Right cardiac atrium (tissue), 5 donors: ENCODE data around the gene CYP46A1. TPM values are rescaled to one million over a fixed set of nuclear protein-coding genes. Genes with fewer than 3 reads are reported as not detected.

Source experiments
- ATAC-seq, 2 donors: fragments of 200-7000 bp; cut with Tn5 transposase; one replicate each; pipeline versions ENCODE4 v1.8.0 to v1.9.1; 2020; ENCODE audit warnings: moderate library complexity in 2 of 2, mild to moderate bottlenecking in 1 of 2
- DNase-seq, 3 donors: peaks; one replicate each; pipeline ENCODE4 v3.0.0-alpha.2; 2020
- H3K27ac ChIP-seq: one replicate; pipeline ENCODE4 v1.5.1; 2013; ENCODE audit warnings: mild to moderate bottlenecking, low read length, control low read depth, moderate library complexity
- H3K27me3 ChIP-seq: one replicate; pipeline ENCODE4 v1.6.1; 2013; ENCODE audit not compliant: control insufficient read depth, insufficient read depth
- H3K4me1 ChIP-seq: one replicate; pipeline ENCODE4 v1.6.1; 2013; ENCODE audit warnings: low read length; ENCODE audit not compliant: control insufficient read depth, insufficient read depth
- H3K4me3 ChIP-seq: one replicate; pipeline ENCODE4 v1.5.1; 2013; ENCODE audit warnings: low read length, control low read depth
- H3K9me3 ChIP-seq: one replicate; pipeline ENCODE4 v1.6.1; 2013; ENCODE audit warnings: low read length; ENCODE audit not compliant: control insufficient read depth
- WGBS: extraction: QIAGEN DNeasy Blood & Tissue Kit; methylation state at CpG from one replicate; pipeline ENCODE4 v1.1.7; 2013; 5-methylcytosine and 5-hydroxymethylcytosine counted together
- intact Hi-C, 4 donors: fragments of 100-400 bp; cut with DNase I; formaldehyde crosslinking; loops; one replicate each; pipeline versions ENCODE4 v1.11.0 to v1.14.0; 2022 to 2023
- polyA plus RNA-seq: library from polyadenylated mRNA; stranded (reverse); fragments of 200-250 nt; gene quantifications from one replicate; pipeline ENCODE4 v1.2.3, GENCODE V29; 2013
- total RNA-seq, 4 donors: library from RNA; stranded (reverse); fragmentation: NEBNext Ultra II Directional; extraction: Animal tissue kit (Norgen Biotek cat#: 25700); gene quantifications; one replicate each; pipeline ENCODE4 v1.2.1, GENCODE V29; 2021
- donor health status: healthy with polysubstance abuse.
- donor health status: DM: no; HTN: yes; CAD: no.
- donor health status: DM: no; HTN: no; CAD: no.
- donor health status: DM: no; HTN: yes; CAD: no; lungs with severe emphysema.
- donor health status: DM: yes; HTN: yes; CAD: no.

CYP46A1 gene
- total and polyA plus RNA-seq, 5 donors, result 5.7 to 9.2 (median 7.6) TPM

GRCh38 chr14:99740411-99740810 lies 56.3 kb downstream of the CYP46A1 start:
- Histone ChIP-seq H3K4me3 (no peak overlapping the region), H3K4me1 (peaks cover 10% of the 10 kb centered on the region), H3K27me3 (no peaks in the 10 kb centered on the region), H3K27ac (peak overlapping the region; percentile 13), H3K9me3 (no peaks in the 10 kb centered on the region)
- peak in 2 of 3 donors; percentile 57 to 64 for DNase-seq
- WGBS, result 46% methylated on average over 10 of the region's 10 CpGs
- intact Hi-C loops, result loop anchor here in 1 of 4 donors (10.0 kb wide), 1 partner anchor 54 kb away; the partner anchor contains the start of gene EML1
- no peak for ATAC-seq

GRCh38 chr14:99741227-99741976 lies 57.3 kb downstream of the CYP46A1 start:
- intact Hi-C loops, result loop anchor here in 1 of 4 donors (10.0 kb wide), 1 partner anchor 53 kb away; the partner anchor contains the start of gene EML1
- WGBS, result 92% methylated on average over 14 of the region's 14 CpGs
- DNase-seq (peak in 2 of 3 donors; percentile 22 to 35), ATAC-seq (no peak)
- Histone ChIP-seq H3K27ac (peak overlapping the region; percentile 41), H3K4me3 (no peak overlapping the region), H3K27me3 (no peaks in the 10 kb centered on the region), H3K4me1 (peaks cover 17% of the 10 kb centered on the region), H3K9me3 (no peaks in the 10 kb centered on the region)

DNA sequence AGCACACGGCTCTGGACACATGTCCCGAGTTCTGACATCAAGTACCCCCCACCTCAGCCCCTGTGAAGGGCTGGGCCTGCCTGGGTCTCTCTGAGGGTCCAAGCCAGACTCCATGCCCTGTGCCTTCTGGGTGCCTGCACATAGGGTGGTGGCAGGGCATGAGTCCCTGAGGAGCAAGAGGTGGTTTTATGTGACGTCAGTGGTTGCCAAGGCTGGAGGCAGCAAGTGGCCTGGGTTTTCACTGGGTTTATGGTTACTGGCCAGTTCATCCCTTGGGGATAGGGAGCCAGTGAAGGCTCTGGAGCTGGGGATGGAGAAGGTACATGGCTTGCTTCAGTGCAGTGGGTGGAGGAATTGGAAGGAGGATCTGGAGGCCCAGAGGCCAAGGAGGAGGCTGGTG lies 58.0 kb downstream of the CYP46A1 start:
- intact Hi-C loops, result loop anchor here in 1 of 4 donors (10.0 kb wide), 1 partner anchor 53 kb away; the partner anchor contains the start of gene EML1
- Histone ChIP-seq H3K27me3 (no peaks in the 10 kb centered on the region), H3K4me3 (no peak overlapping the region), H3K9me3 (no peaks in the 10 kb centered on the region), H3K27ac (no peak overlapping the region), H3K4me1 (peaks cover 18% of the 10 kb centered on the region)
- DNase-seq (peak in 1 of 3 donors; percentile 12), ATAC-seq (no peak)
- WGBS, result 83% methylated on average over 3 of the region's 3 CpGs

- H3K9me3 ChIP-seq, result no peaks in the 10 kb centered on the region
- intact Hi-C loops, result loop anchor here in 1 of 4 donors (10.0 kb wide), 1 partner anchor 52 kb away; the partner anchor contains the start of gene EML1
- H3K4me3 ChIP-seq, result no peak overlapping the region
- WGBS, result 91% methylated on average over 25 of the region's 25 CpGs
- ATAC-seq, result no peak
- H3K27me3 ChIP-seq, result no peaks in the 10 kb centered on the region
- no peak overlapping the region for H3K27ac ChIP-seq
- peak in 2 of 3 donors; percentile 25 to 35 for DNase-seq
- H3K4me1 ChIP-seq, result peaks cover 18% of the 10 kb centered on the region
These were observed 58.7 kb downstream of the CYP46A1 start for GRCh38 chr14:99742509-99743487.

DNA sequence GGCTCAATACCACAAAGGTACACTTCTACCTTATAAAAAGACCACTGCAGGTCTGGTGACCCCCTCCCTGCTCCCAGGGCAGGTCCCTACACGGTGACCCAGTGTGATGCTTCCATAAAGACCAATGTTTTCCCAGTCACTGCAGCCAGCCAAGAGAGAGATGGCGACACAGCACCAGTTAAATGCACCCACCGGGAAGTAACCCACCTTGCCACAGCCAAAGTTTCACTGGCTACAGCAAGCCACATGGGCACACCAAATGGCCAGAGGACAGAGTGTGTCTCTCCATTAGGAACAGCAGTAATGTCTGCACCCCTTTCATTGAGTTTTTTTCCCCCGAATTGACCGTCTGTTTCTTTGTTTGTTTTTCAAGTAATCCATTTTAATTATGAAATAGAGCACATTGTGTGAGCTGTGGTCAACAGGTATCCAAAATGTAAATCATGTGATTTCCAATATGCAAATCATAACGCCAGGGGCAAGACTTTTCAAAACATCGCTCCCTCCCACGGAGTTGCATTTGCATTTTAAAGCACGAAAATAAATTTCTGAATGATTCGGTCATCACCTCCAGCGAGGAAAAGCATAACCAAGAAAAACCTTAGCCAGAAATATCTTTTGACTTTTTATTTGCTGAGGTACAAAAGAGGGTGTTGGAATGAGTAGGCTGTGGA lies 60.2 kb downstream of the CYP46A1 start:
- Histone ChIP-seq H3K4me3 (no peak overlapping the region), H3K27me3 (no peaks in the 10 kb centered on the region), H3K4me1 (peaks cover 21% of the 10 kb centered on the region), H3K27ac (no peak overlapping the region), H3K9me3 (no peaks in the 10 kb centered on the region)
- ATAC-seq (no peak), DNase-seq (peak in 1 of 3 donors; percentile 13)
- 70% methylated on average over 11 of the region's 11 CpGs for WGBS
- intact Hi-C loops, result loop anchor here in 1 of 4 donors (10.0 kb wide), 1 partner anchor 50 kb away; the partner anchor contains the start of gene EML1

GRCh38 chr14:99744873-99745224 lies 60.8 kb downstream of the CYP46A1 start:
- Histone ChIP-seq H3K27me3 (no peaks in the 10 kb centered on the region), H3K4me1 (peaks cover 23% of the 10 kb centered on the region), H3K27ac (no peak overlapping the region), H3K4me3 (no peak overlapping the region), H3K9me3 (no peaks in the 10 kb centered on the region)
- WGBS, result 82% methylated on average over 7 of the region's 7 CpGs
- intact Hi-C loops, result loop anchor here in 1 of 4 donors (10.0 kb wide), 1 partner anchor 50 kb away; the partner anchor contains the start of gene EML1
- no peak for DNase-seq
- no peak for ATAC-seq

GRCh38 chr14:99745307-99745951 lies 61.3 kb downstream of the CYP46A1 start:
- peaks cover 27% of the 10 kb centered on the region for H3K4me1 ChIP-seq
- H3K4me3 ChIP-seq, result no peak overlapping the region
- 48% methylated on average over 10 of the region's 10 CpGs for WGBS
- no peaks in the 10 kb centered on the region for H3K27me3 ChIP-seq
- DNase-seq (peak in 2 of 3 donors; percentile 27 to 65), ATAC-seq (peak; percentile 51 to 61)
- intact Hi-C loops, result loop anchor here in 1 of 4 donors (10.0 kb wide), 1 partner anchor 49 kb away; the partner anchor contains the start of gene EML1
- no peaks in the 10 kb centered on the region for H3K9me3 ChIP-seq
- peak overlapping the region; percentile 74 for H3K27ac ChIP-seq

DNA sequence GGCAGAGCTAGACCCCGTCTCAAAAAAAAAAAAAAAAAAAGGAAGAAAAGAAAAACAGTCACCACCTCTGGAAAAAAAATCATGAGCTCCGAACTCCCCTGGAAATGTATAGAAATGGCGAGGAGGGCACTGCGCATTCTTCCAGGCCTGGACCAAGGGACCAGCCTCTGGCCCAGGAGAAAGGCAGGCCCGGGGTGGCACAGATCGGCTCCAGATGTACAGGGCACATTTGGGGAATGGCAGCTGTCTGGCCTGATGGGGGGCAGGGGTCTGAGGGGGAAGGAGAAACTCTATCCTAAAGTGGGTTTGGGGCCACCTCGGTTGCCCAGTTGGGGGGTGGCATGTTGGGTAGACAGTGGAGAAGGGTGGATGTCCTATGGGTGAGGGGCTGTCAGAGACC lies 63.1 kb downstream of the CYP46A1 start:
- H3K27ac ChIP-seq, result peak overlapping the region; percentile 6
- no peak overlapping the region for H3K4me3 ChIP-seq
- no peaks in the 10 kb centered on the region for H3K9me3 ChIP-seq
- peaks cover 20% of the 10 kb centered on the region for H3K4me1 ChIP-seq
- WGBS, result 84% methylated on average over 6 of the region's 7 CpGs
- intact Hi-C loops, result loop anchor here in 1 of 4 donors (10.0 kb wide), 1 partner anchor 48 kb away; the partner anchor contains the start of gene EML1
- DNase-seq, result peak in 2 of 3 donors; percentile 32 to 54
- no peaks in the 10 kb centered on the region for H3K27me3 ChIP-seq
- no peak for ATAC-seq

DNA sequence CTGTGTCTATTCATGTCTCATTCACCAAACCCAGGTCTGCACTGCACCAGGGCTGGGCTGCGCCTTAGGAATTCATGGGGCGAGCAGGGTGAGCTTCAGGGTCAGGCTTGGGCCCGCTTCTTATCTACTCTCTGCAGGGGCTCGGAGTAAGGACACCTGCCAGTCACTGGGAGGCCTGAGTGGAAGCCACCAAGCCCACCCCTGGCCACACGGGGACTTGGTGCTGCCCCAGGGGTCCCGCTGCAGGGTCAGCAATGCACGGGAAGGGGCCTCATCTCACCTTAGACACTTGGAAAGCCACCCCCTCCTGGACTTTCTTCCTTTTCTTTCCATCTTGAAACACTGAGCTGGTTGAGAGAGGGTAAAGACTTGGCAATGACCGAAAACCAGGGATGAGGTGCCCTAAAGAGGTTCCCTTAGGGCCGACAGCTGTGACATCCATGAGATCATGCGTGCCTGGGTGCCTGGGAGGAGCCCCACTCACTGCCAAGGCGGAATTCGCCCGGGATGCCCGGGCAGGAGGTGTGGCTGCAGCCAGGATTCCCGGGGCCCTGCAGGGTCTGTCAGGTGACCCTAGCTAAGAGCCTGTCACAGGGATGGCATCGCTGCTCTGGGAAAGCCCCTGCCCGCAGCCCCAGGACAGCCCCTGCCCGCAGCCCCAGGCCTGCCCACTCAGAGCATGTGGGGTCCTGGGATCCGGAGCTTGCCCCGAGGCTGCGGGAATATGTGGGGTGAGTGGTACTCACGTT lies 63.7 kb downstream of the CYP46A1 start:
- intact Hi-C loops, result loop anchor here in 1 of 4 donors (10.0 kb wide), 1 partner anchor 47 kb away; the partner anchor contains the start of gene EML1
- ATAC-seq, result no peak
- peak in 2 of 3 donors; percentile 41 to 60 for DNase-seq
- Histone ChIP-seq H3K4me3 (no peak overlapping the region), H3K4me1 (peaks cover 22% of the 10 kb centered on the region), H3K27ac (peak overlapping the region; percentile 6), H3K27me3 (no peaks in the 10 kb centered on the region), H3K9me3 (no peaks in the 10 kb centered on the region)
- 87% methylated on average over 22 of the region's 22 CpGs for WGBS
